HG03045 (cell line): ENCODE measurements around the gene TSHZ2.
"Not testable (repeated sequence)": the region's sequence is repeated elsewhere in the genome, so short reads cannot be mapped to it uniquely, and the experiment has no call there.

Experiments used
- ATAC-seq: cut with Tn5 transposase; IDR thresholded peaks from one replicate; pipeline ENCODE4 v1.9.1; 2021; ENCODE audit warnings: mild to moderate bottlenecking, moderate library complexity; ENCODE audit not compliant: unreplicated experiment

Gene TSHZ2

DNA sequence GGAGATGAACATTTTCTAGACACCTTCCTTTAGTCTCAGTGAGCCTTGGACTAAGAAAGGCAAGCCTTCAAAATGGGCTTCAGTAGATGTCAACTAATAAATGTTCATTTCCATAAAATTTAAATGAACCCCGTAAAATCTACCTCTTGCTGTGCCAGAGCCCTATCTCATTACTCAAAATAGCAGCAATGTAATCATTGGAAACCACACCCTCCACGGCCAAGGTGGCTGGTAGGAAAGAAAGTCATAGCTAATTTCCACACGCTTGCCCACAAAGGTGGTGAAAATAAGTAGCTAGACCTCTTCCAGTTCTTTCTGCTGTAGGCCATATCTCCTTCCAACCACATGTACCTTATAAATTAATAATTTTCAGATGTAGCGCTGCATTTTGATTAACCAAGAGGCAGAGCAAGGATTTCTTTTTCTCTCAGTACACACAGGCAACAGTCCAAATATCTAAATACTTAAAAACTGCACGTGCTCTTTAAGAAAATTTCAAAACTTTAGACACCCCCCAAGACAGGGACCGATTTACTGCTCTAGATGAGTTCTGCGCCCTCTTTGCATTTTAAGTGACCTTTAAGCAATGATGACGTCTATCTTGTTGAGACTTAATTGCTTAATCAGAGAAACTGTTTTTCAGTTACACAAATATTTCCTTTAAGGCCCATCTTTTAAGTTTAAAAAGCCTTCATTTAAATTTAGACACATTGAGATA is 330.7 kb downstream of the TSHZ2 start:
- no peak for ATAC-seq

DNA sequence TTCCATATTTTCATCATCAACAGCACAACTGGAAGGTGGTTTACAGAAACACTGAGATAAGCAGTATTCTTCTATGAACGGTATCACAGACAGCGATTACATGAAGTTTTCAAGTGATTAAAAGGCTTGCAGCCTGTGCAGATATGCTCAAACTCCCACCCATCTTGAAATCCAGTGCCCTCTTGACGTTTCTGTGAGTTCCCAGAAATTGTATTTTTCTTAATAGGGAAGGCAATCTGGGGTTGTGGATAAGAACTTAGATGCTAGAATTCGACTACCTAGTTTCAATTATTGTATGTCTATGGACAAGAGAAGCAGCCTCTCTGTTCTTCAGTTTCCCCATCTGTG is 331.2 kb downstream of the TSHZ2 start:
- no peak for ATAC-seq

GRCh38 chr20:53304146-53304545 is 332.0 kb downstream of the TSHZ2 start:
- no peak for ATAC-seq

DNA sequence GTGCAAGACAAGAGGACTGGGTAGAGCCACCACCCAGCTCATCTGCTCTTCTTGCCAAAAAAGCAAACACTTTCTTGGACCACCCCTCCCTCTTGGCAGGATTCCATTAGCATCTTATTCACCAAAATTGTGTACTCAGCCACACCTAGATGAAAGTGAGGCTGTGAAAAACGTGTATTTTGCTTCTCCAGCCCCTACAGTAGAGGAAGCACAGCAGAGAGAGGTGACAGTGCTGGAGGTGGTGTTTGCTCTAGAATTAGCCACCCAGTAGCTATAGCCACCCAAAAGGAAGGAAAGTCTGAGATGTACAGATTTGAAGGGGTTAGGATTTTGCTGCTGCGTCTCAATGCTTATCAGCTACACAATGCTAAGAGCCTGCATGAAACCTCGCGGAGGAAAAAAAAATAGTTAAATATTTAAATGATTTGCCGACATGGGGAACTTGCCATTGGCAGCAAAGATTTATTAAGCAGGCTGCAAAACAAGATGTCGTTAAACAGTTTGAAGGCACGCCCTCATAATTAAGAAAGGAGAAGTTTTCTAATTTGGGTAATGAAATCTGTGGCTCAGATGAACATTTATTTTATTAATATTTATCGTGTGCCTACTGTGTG is 334.1 kb downstream of the TSHZ2 start:
- no peak for ATAC-seq

- ATAC-seq, result no peak
These were observed 335.9 kb downstream of the TSHZ2 start for GRCh38 chr20:53307964-53308597.

GRCh38 chr20:53309515-53309914 is 337.4 kb downstream of the TSHZ2 start:
- ATAC-seq, result no peak

GRCh38 chr20:53312957-53313356 is 340.8 kb downstream of the TSHZ2 start:
- ATAC-seq, result no peak

DNA sequence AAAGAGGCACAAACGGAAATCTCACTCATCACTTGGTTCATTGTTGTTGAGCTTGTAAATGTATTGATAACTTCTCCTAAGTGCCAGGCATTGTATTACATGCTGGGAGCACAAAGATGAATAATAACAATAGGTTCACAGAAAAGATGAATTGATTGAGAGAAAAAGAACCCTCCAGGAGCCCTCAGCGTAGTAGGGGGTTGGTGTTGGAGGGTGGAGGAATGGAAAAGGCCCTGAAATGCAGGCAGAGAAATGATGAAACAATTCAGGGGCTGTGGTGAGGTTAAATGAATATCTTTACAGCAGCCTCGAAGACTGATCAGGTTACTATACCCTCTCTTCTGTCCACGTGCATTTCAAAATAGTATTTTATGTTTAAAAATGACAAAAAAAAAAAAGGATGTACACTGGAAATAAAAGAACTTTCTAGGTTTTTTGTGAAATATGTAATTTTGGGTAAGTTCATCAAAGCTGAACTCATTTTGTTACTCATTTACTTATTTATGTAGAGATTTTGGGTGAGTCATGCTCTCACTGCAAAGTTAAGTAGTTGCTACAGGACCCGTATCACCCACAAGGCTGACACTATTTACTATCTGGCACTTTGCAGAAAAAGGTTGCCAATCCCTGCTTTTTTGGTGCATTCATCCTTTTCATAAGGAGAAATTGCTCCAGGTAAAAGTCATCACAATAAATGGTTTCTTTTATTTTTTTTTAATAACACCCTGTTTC is 344.2 kb downstream of the TSHZ2 start:
- ATAC-seq, result no peak

DNA sequence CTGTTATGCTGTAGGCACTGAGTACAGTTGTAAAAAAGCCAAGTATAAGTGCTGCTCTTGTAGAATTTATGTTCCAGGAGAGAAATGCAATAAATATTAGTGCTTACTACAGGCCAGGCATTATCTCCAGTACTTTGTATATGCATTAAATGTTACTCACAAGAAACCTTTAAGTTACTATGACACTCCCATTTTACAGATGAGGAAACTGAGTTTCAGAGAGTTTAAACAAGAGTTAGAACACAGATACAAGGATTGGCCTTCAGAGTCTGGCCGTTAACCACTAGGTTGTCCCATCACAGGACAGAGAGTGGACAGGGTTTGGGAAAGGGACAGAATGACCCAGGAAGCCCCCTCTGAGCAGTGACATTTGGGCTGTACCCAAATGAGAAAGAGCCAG is 347.0 kb downstream of the TSHZ2 start:
- ATAC-seq, result no peak

GRCh38 chr20:53319716-53320115 is 347.6 kb downstream of the TSHZ2 start:
- no peak for ATAC-seq

DNA sequence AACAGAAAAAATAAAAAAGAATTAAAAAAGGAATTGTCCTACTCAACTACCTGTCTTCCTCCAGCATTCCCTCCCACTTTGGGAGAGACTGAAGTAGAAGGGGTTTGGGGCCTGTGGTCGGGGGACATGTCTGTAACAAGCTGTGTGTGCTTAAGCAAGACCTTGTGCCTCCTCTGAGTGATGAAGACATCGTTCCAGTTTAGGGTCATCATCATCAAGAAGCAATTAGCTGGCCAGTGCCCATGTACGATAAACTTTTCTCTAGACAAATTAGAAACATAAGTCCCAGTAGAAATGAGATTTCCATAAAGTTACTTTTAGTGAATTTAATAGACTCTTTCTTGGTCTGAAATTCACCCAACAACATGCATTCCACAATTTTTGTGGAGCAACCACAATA is 348.5 kb downstream of the TSHZ2 start:
- no peak for ATAC-seq

DNA sequence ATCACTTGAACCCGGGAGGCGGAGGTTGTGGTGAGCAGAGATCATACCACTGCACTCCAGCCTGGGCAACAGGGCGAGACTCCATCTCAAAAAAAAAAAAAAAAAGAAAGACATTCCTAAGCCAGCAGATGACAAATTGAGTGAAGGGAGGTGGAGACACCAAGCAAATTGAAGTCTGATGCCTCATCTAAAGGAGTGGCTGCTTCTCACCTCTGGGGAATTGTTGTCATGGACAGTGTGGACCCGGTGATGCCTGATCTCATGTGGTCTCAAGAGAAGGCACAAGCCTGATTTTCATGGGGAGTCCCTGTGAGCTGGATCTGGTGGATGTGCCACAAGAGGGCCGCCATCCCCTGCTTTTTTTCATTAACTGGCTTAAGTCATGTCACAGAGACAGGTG is 349.4 kb downstream of the TSHZ2 start:
- ATAC-seq, result no peak

DNA sequence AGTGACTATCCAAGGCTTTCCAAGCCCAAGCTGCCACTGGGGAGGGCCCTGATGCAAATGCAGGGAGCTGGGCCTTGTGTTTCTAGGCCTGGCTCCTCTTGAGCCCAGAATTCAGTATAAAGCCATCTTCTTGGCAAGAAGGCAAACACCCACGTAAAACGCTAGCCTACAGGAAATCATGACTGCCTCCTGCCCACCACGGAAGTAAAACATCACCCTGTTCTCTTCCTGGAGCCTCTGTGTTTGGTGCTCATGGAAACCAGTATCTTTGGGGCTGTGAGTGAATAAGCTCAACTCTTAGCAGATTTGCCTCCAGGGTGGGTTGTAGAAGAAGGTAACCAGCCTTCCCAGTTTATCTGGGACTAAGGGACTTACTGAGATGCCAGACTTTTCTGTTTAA is 350.5 kb downstream of the TSHZ2 start:
- no peak for ATAC-seq

GRCh38 chr20:53323460-53323859 is 351.3 kb downstream of the TSHZ2 start:
- not testable (repeated sequence) for ATAC-seq

- no peak for ATAC-seq
These were observed 352.7 kb downstream of the TSHZ2 start for GRCh38 chr20:53324816-53325215.

DNA sequence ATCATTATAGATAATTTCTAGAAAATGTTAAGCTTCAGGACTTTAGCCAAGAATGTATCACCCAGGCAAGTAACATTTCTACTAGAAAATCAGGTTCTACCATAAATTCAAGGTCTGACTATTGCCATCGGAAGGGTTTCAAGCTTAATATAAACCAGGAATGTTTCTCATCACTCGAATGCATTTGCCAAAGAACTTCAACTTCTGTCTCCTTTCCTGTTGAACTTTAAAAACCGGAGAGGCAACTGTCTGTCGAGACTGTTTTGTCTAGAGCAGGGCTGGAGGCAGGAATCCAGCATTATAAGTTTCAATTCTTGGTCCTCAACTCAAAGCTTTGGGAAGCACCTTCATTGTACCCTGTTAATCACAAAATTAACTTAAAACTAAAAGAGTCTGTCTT is 356.8 kb downstream of the TSHZ2 start:
- no peak for ATAC-seq

- no peak for ATAC-seq
These were observed 357.6 kb downstream of the TSHZ2 start for GRCh38 chr20:53329781-53330180.

DNA sequence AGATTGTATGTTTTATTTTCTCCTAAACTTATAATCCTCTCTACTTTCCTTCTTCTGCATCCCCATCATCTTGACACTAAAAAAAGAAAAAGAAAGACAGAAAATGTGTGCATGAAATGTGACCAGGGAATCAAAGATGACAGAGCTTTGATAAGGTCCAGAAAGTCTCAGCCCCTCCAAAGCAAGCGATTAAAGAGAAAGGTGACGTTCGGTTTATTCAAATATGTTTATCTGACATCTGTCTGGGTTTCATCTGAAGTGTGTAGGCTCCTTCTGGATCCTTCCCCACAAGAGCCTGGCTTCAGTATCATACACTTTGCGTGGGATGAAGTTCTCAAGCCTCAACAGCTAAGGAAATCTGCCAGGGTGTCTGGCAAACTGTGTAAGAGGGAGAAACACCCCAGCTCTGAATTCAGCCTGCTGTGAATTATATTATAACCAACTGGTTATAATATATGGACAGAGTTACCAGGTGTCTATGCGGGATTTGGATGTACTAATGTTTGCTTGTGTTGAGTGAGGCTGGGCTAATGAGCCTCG is 358.5 kb downstream of the TSHZ2 start:
- no peak for ATAC-seq

- no peak for ATAC-seq
These were observed 359.2 kb downstream of the TSHZ2 start for GRCh38 chr20:53331151-53331973.

GRCh38 chr20:53332022-53332837 is 360.1 kb downstream of the TSHZ2 start:
- no peak for ATAC-seq
